ENCODE measurements around the gene UBB. TPM values are rescaled to one million over a fixed set of nuclear protein-coding genes. Genes with fewer than 3 reads are reported as not detected.

Gene UBB
- total and polyA plus RNA-seq, 4 donors, result 2,014 to 2,831 (median 2,321) TPM

DNA sequence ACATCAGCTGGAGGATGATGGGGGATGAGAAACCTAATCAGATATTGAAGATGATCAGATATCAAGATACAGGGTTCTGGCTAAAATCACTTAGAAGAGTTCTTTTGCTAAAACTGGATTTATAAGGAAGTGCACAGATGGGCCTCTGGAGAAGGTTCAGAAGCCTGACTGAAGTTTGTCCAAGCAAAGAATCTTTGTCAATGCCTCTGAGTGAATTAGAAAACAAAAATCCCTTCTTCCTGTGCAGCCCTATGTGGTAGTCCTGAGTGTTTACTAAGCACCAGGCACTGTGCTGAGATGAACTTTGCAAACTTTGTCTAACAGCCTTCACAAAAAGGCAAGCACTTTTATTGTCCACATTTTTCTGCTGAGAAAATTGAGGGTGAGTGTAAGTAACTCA, 16.3 kb upstream of the UBB start:
- Histone ChIP-seq H3K9me3 (ENCODE audit: control insufficient read depth, insufficient read depth, low read length) (no peaks in the 10 kb centered on the region), H3K4me1 (ENCODE audit: control insufficient read depth, insufficient read depth, low read length) (peaks cover 5% of the 10 kb centered on the region), H3K27ac (ENCODE audit: low read depth, low read length) (peak overlapping the region; percentile 10), H3K36me3 (ENCODE audit: control insufficient read depth, insufficient read depth, low read length) (no peaks in the 10 kb centered on the region), H3K27me3 (ENCODE audit: control insufficient read depth, insufficient read depth, low read length) (no peaks in the 10 kb centered on the region), H3K4me3 (ENCODE audit: low read depth, low read length) (no peak overlapping the region)
- DNase-seq (ENCODE audit: low read depth in 4 of 6, low spot score in 6 of 6), result no peak

GRCh38 chr17:16371742-16372141, 9.1 kb upstream of the UBB start:
- DNase-seq (ENCODE audit: low read depth in 4 of 6, low spot score in 6 of 6), result no peak
- Histone ChIP-seq H3K9me3 (ENCODE audit: control insufficient read depth, insufficient read depth, low read length) (no peaks in the 10 kb centered on the region), H3K27me3 (ENCODE audit: control insufficient read depth, insufficient read depth, low read length) (no peaks in the 10 kb centered on the region), H3K4me1 (ENCODE audit: control insufficient read depth, insufficient read depth, low read length) (no peaks in the 10 kb centered on the region), H3K36me3 (ENCODE audit: control insufficient read depth, insufficient read depth, low read length) (no peaks in the 10 kb centered on the region), H3K27ac (ENCODE audit: low read depth, low read length) (no peak overlapping the region), H3K4me3 (ENCODE audit: low read depth, low read length) (no peak overlapping the region)
- no CpG with 5 or more reads among the region's 5 CpGs for WGBS (ENCODE audit: insufficient coverage)

DNA sequence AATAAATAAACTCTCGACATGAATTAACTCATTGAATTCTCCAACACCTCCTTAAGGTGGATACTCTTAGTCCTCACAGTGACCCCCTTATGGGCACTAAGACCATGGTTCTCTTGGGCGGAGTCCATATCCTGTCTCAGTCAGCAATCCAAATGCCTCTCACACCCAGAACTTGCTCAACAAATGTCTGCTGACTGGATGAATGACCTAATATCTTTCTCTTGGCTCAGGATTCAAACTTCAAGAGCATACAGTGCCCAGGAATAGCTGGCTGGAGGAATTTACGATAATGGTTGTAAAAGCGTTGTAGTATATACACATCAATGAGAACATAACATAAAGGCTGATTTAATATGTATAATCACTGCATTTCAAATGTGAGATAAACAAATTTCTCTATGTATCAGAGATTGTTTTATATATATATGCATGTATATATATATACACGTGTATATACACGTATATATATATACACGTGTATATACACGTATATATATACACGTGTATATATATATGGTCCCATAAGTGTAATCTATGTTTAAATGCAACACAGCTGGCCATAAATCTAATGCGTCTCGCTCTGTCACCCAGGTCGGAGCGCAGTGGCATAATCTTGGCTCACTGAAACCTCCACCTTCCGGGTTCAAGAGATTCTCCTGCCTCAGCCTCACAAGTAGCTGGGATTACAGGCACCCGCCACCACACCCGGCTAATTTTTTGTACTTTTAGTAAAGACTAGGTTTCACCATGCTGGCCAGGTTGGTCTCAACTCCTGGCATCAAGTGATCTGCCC, 6.5 kb upstream of the UBB start:
- DNase-seq (ENCODE audit: low read depth in 4 of 6, low spot score in 6 of 6), result peak in 1 of 6 donors; percentile 53
- Histone ChIP-seq H3K27ac (ENCODE audit: low read depth, low read length) (no peak overlapping the region), H3K4me3 (ENCODE audit: low read depth, low read length) (no peak overlapping the region), H3K36me3 (ENCODE audit: control insufficient read depth, insufficient read depth, low read length) (no peaks in the 10 kb centered on the region), H3K27me3 (ENCODE audit: control insufficient read depth, insufficient read depth, low read length) (no peaks in the 10 kb centered on the region), H3K9me3 (ENCODE audit: control insufficient read depth, insufficient read depth, low read length) (no peaks in the 10 kb centered on the region), H3K4me1 (ENCODE audit: control insufficient read depth, insufficient read depth, low read length) (peaks cover 7% of the 10 kb centered on the region)
- 85% methylated on average over 7 of the region's 16 CpGs for WGBS (ENCODE audit: insufficient coverage)

- H3K4me1 ChIP-seq (ENCODE audit: control insufficient read depth, insufficient read depth, low read length), result peaks cover 24% of the 10 kb centered on the region
- no peak overlapping the region for H3K4me3 ChIP-seq (ENCODE audit: low read depth, low read length)
- no peaks in the 10 kb centered on the region for H3K9me3 ChIP-seq (ENCODE audit: control insufficient read depth, insufficient read depth, low read length)
- no peaks in the 10 kb centered on the region for H3K27me3 ChIP-seq (ENCODE audit: control insufficient read depth, insufficient read depth, low read length)
- peak in 1 of 6 donors; percentile 58 for DNase-seq (ENCODE audit: low read depth in 4 of 6, low spot score in 6 of 6)
- peaks cover 6% of the 10 kb centered on the region for H3K36me3 ChIP-seq (ENCODE audit: control insufficient read depth, insufficient read depth, low read length)
- WGBS (ENCODE audit: insufficient coverage), result no CpG with 5 or more reads among the region's 2 CpGs
- H3K27ac ChIP-seq (ENCODE audit: low read depth, low read length), result peak overlapping the region; percentile 83
Measured at GRCh38 chr17:16377941-16378341, 3.0 kb upstream of the UBB start.

GRCh38 chr17:16378636-16379282, 2.1 kb upstream of the UBB start:
- H3K27ac ChIP-seq (ENCODE audit: low read depth, low read length), result no peak overlapping the region
- peaks cover 30% of the 10 kb centered on the region for H3K4me1 ChIP-seq (ENCODE audit: control insufficient read depth, insufficient read depth, low read length)
- H3K27me3 ChIP-seq (ENCODE audit: control insufficient read depth, insufficient read depth, low read length), result no peaks in the 10 kb centered on the region
- H3K4me3 ChIP-seq (ENCODE audit: low read depth, low read length), result no peak overlapping the region
- peaks cover 15% of the 10 kb centered on the region for H3K36me3 ChIP-seq (ENCODE audit: control insufficient read depth, insufficient read depth, low read length)
- no peaks in the 10 kb centered on the region for H3K9me3 ChIP-seq (ENCODE audit: control insufficient read depth, insufficient read depth, low read length)
- 79% methylated on average over 13 of the region's 17 CpGs for WGBS (ENCODE audit: insufficient coverage)
- DNase-seq (ENCODE audit: low read depth in 4 of 6, low spot score in 6 of 6), result no peak

- DNase-seq (ENCODE audit: low read depth in 4 of 6, low spot score in 6 of 6), result no peak
- WGBS (ENCODE audit: insufficient coverage), result 91% methylated on average over 6 of the region's 8 CpGs
Measured at GRCh38 chr17:16379654-16380053, 1.2 kb upstream of the UBB start.

DNA sequence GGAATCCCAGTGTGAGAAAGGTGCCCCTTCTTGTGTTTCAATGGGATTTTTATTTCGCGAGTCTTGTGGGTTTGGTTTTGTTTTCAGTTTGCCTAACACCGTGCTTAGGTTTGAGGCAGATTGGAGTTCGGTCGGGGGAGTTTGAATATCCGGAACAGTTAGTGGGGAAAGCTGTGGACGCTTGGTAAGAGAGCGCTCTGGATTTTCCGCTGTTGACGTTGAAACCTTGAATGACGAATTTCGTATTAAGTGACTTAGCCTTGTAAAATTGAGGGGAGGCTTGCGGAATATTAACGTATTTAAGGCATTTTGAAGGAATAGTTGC, 567 bp downstream of the UBB start:
- H3K27ac ChIP-seq (ENCODE audit: low read depth, low read length), result peak overlapping the region; percentile 99
- no peak for DNase-seq (ENCODE audit: low read depth in 4 of 6, low spot score in 6 of 6)

More at GRCh38 chr17:16379654-16380053, 1.2 kb upstream of the UBB start:
- Histone ChIP-seq H3K27ac (ENCODE audit: low read depth, low read length) (no peak overlapping the region), H3K36me3 (ENCODE audit: control insufficient read depth, insufficient read depth, low read length) (peaks cover 17% of the 10 kb centered on the region), H3K27me3 (ENCODE audit: control insufficient read depth, insufficient read depth, low read length) (no peaks in the 10 kb centered on the region), H3K4me3 (ENCODE audit: low read depth, low read length) (no peak overlapping the region), H3K9me3 (ENCODE audit: control insufficient read depth, insufficient read depth, low read length) (no peaks in the 10 kb centered on the region), H3K4me1 (ENCODE audit: control insufficient read depth, insufficient read depth, low read length) (peaks cover 31% of the 10 kb centered on the region)

GRCh38 chr17:16383216-16383615, 2.3 kb downstream of the UBB start:
- 84% methylated on average over 4 of the region's 4 CpGs for WGBS (ENCODE audit: insufficient coverage)
- Histone ChIP-seq H3K4me3 (ENCODE audit: low read depth, low read length) (no peak overlapping the region), H3K36me3 (ENCODE audit: control insufficient read depth, insufficient read depth, low read length) (peaks cover 17% of the 10 kb centered on the region), H3K9me3 (ENCODE audit: control insufficient read depth, insufficient read depth, low read length) (no peaks in the 10 kb centered on the region), H3K27me3 (ENCODE audit: control insufficient read depth, insufficient read depth, low read length) (peaks cover 3% of the 10 kb centered on the region), H3K4me1 (ENCODE audit: control insufficient read depth, insufficient read depth, low read length) (peaks cover 45% of the 10 kb centered on the region), H3K27ac (ENCODE audit: low read depth, low read length) (no peak overlapping the region)
- no peak for DNase-seq (ENCODE audit: low read depth in 4 of 6, low spot score in 6 of 6)

More for the DNA sequence above, 567 bp downstream of the UBB start:
- no peaks in the 10 kb centered on the region for H3K27me3 ChIP-seq (ENCODE audit: control insufficient read depth, insufficient read depth, low read length)
- no peaks in the 10 kb centered on the region for H3K9me3 ChIP-seq (ENCODE audit: control insufficient read depth, insufficient read depth, low read length)
- peaks cover 17% of the 10 kb centered on the region for H3K36me3 ChIP-seq (ENCODE audit: control insufficient read depth, insufficient read depth, low read length)
- H3K4me1 ChIP-seq (ENCODE audit: control insufficient read depth, insufficient read depth, low read length), result peaks cover 35% of the 10 kb centered on the region
- 3% methylated on average over 14 of the region's 14 CpGs for WGBS (ENCODE audit: insufficient coverage)
- peak overlapping the region; percentile 77 for H3K4me3 ChIP-seq (ENCODE audit: low read depth, low read length)

DNA sequence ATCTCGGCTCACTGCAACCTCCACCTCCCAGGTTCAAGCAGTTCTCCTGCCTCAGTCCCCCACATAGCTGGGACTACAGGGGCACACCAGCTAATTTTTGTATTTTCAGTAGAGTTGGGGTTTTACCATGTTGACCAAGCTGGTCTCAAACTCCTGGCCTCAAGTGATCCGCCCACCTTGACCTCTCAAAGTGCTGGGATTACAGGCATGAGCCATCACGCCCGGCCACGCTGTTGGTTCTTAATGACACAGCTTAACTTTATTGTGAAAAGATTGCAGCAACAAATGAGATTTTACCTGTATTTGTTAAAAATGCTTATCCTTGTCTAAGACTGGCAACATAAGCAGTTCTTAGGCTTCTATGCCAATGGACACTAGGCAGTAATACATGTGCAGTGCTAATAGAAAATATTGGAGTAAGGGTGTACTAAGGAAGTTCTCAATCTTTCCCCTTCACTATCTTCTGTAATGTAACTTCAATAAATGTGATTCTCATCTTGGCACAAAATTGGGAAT, 2.9 kb downstream of the UBB start:
- Histone ChIP-seq H3K4me1 (ENCODE audit: control insufficient read depth, insufficient read depth, low read length) (peaks cover 42% of the 10 kb centered on the region), H3K9me3 (ENCODE audit: control insufficient read depth, insufficient read depth, low read length) (no peaks in the 10 kb centered on the region), H3K36me3 (ENCODE audit: control insufficient read depth, insufficient read depth, low read length) (peaks cover 17% of the 10 kb centered on the region), H3K4me3 (ENCODE audit: low read depth, low read length) (no peak overlapping the region), H3K27me3 (ENCODE audit: control insufficient read depth, insufficient read depth, low read length) (peaks cover 3% of the 10 kb centered on the region), H3K27ac (ENCODE audit: low read depth, low read length) (no peak overlapping the region)
- no peak for DNase-seq (ENCODE audit: low read depth in 4 of 6, low spot score in 6 of 6)
- WGBS (ENCODE audit: insufficient coverage), result 100% methylated on average over 1 of the region's 5 CpGs

DNA sequence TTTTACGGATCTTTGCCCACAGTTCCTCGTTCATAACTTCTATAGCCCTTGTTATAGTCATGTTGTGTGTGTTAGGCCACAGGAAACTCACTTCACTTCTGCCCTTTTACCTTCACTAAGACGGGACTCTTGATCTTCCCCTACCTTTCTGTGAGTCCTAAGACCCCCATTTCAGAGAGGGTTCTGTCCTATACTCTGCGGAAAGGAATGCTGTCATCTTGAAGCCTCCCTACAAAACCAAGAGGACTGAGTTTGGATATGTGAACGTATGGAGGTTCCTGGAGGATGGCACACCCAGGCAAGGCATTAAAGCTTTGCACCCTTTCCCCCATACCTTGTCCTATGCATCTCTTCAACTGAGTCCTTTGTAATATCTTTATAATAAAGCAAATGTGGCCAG, 3.7 kb downstream of the UBB start:
- Histone ChIP-seq H3K4me1 (ENCODE audit: control insufficient read depth, insufficient read depth, low read length) (peaks cover 38% of the 10 kb centered on the region), H3K27ac (ENCODE audit: low read depth, low read length) (no peak overlapping the region), H3K4me3 (ENCODE audit: low read depth, low read length) (no peak overlapping the region), H3K27me3 (ENCODE audit: control insufficient read depth, insufficient read depth, low read length) (peaks cover 3% of the 10 kb centered on the region), H3K36me3 (ENCODE audit: control insufficient read depth, insufficient read depth, low read length) (peaks cover 17% of the 10 kb centered on the region), H3K9me3 (ENCODE audit: control insufficient read depth, insufficient read depth, low read length) (no peaks in the 10 kb centered on the region)
- no peak for DNase-seq (ENCODE audit: low read depth in 4 of 6, low spot score in 6 of 6)
- WGBS (ENCODE audit: insufficient coverage), result no CpG with 5 or more reads among the region's 5 CpGs
